ENCODE results near the gene TST. TPM values are rescaled to one million over a fixed set of nuclear protein-coding genes. Genes with fewer than 3 reads are reported as not detected.
"Not testable (repeated sequence)": the region's sequence is repeated elsewhere in the genome, so short reads cannot be mapped to it uniquely, and the experiment has no call there.

The TST gene
- total and polyA plus RNA-seq, 3 experiments from 2014 or later = 0.75 to 5.1 (median 3.7) TPM

DNA sequence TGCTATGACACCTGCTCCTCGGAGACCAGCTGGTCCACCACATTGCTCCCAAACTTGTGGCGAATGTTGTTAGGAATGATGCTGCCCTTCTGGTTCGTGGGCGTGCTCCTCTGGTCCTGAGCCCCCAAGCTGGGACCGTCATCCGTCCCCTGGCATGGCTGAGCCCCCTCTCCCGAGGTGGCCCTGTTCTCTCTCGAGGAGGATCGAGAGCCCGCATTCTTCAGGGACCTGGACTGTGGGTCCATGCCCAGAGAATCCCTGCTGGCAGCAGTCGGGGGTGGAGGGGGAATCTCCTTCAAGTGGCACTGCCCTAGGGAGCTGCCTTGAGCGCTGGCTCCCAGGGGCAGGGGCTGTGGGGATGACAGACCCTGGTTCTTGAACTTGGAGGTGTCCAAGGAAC, 17.4 kb downstream of the TST start:
- no peaks in the 10 kb centered on the region for H3K4me1 Mint-ChIP-seq
- no peak overlapping the region for H3K4me3 Mint-ChIP-seq
- peaks cover 0 to 1% (median 0%) of the 10 kb centered on the region in 3 donors for H3K36me3 Mint-ChIP-seq
- CTCF ChIA-PET = no interaction called here
- DNase-seq = no peak
- Histone ChIP-seq H3K9me3 (ENCODE audit: low read length) (no peaks in the 10 kb centered on the region), H3K4me1 (ENCODE audit: insufficient read depth, low read length) (no peaks in the 10 kb centered on the region), H3K27ac (ENCODE audit: low read depth, low read length) (no peak overlapping the region), H3K36me3 (ENCODE audit: insufficient read depth, low read length) (no peaks in the 10 kb centered on the region), H3K4me3 (ENCODE audit: low read length) (no peak overlapping the region), H3K27me3 (ENCODE audit: insufficient read depth, low read length, poor library complexity, severe bottlenecking) (no peaks in the 10 kb centered on the region)
- POLR2A ChIA-PET = no interaction called here
- H3K27ac Mint-ChIP-seq = no peak overlapping the region
- H3K9me3 Mint-ChIP-seq = no peaks in the 10 kb centered on the region
- peaks cover 22 to 31% of the 10 kb centered on the region in 2 donors for H3K27me3 Mint-ChIP-seq

DNA sequence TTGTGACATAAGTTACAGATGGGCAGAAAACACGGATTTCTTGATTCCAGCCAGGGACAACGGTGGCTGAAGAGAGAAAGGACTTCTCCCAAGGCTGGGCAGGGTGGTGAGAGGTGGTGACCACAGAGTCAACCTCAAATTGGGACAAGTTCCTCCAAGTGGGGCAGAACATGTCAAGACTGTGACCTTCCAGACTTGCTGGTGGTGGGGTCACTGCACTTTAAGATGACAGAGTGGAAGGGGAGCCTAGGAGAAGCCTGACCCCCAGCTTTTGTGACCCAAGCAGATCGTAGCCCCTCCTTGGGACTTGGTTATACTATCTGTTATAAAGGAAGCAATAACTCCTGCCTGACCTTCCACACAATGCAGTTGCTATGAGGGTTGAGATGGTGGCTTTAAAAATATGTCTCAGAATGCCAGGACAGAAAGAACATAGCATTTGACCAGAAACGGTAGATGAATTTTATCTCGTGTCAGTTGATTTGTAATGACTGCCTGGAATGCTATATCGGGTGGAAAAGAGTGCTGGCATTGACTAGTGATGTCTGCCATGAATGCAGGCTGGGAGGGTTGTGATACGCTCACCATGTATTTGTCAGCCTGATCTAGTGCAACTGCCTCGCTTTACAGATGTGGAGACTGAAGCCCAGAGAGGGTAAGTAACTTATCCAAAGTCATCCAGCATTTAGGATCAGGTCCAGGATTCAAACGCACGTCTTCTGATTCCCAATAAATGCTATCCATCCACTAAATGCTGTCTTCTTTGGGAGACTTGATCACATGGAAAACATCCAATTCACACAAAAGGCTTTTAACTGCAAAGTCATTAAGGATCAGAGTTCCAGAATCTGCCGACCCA, 18.3 kb downstream of the TST start:
- no peak for DNase-seq
- Histone ChIP-seq H3K9me3 (ENCODE audit: low read length) (no peaks in the 10 kb centered on the region), H3K36me3 (ENCODE audit: insufficient read depth, low read length) (no peaks in the 10 kb centered on the region), H3K4me3 (ENCODE audit: low read length) (no peak overlapping the region), H3K27ac (ENCODE audit: low read depth, low read length) (no peak overlapping the region), H3K27me3 (ENCODE audit: insufficient read depth, low read length, poor library complexity, severe bottlenecking) (peaks cover 3% of the 10 kb centered on the region), H3K4me1 (ENCODE audit: insufficient read depth, low read length) (no peaks in the 10 kb centered on the region)
- peaks cover 19 to 25% of the 10 kb centered on the region in 2 donors for H3K27me3 Mint-ChIP-seq
- no peak overlapping the region for H3K4me3 Mint-ChIP-seq
- ChIA-PET POLR2A (no interaction called here), CTCF (no interaction called here)
- no peaks in the 10 kb centered on the region for H3K9me3 Mint-ChIP-seq
- no peak overlapping the region for H3K27ac Mint-ChIP-seq
- no peaks in the 10 kb centered on the region for H3K4me1 Mint-ChIP-seq
- no peaks in the 10 kb centered on the region for H3K36me3 Mint-ChIP-seq

DNA sequence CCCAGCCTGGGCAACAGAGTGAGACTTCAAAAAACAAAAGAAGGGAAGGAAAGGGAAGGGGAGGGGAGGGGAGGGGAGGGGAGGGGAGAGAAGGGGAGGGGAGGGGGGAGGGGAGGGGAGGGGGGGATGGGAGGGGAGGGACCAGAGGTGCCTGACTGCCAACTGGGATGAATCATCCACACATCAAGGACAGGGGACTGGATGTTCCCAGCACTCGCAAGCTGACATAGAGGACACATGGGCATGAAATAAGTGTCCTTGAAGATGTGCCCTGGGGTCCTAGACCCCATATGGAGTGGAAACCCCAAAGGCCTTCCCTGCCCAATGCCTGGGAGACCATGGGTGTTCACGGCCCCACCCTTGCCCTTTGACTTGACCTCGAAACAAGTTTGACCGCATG, 19.8 kb downstream of the TST start:
- Mint-ChIP-seq H3K27ac (no peak overlapping the region), H3K9me3 (no peaks in the 10 kb centered on the region), H3K4me3 (no peak overlapping the region), H3K36me3 (no peaks in the 10 kb centered on the region), H3K27me3 (peaks cover 13 to 24% of the 10 kb centered on the region in 2 donors), H3K4me1 (no peaks in the 10 kb centered on the region)
- Histone ChIP-seq H3K4me3 (ENCODE audit: low read length) (no peak overlapping the region), H3K27me3 (ENCODE audit: insufficient read depth, low read length, poor library complexity, severe bottlenecking) (peaks cover 3% of the 10 kb centered on the region), H3K27ac (ENCODE audit: low read depth, low read length) (no peak overlapping the region), H3K4me1 (ENCODE audit: insufficient read depth, low read length) (no peaks in the 10 kb centered on the region), H3K36me3 (ENCODE audit: insufficient read depth, low read length) (no peaks in the 10 kb centered on the region), H3K9me3 (ENCODE audit: low read length) (no peaks in the 10 kb centered on the region)
- no peak for DNase-seq
- ChIA-PET POLR2A (no interaction called here), CTCF (interaction anchor here (1.5 kb wide), 1 partner anchor 22 kb away, joined by 4 read pairs; no protein-coding TSS in a partner anchor)

DNA sequence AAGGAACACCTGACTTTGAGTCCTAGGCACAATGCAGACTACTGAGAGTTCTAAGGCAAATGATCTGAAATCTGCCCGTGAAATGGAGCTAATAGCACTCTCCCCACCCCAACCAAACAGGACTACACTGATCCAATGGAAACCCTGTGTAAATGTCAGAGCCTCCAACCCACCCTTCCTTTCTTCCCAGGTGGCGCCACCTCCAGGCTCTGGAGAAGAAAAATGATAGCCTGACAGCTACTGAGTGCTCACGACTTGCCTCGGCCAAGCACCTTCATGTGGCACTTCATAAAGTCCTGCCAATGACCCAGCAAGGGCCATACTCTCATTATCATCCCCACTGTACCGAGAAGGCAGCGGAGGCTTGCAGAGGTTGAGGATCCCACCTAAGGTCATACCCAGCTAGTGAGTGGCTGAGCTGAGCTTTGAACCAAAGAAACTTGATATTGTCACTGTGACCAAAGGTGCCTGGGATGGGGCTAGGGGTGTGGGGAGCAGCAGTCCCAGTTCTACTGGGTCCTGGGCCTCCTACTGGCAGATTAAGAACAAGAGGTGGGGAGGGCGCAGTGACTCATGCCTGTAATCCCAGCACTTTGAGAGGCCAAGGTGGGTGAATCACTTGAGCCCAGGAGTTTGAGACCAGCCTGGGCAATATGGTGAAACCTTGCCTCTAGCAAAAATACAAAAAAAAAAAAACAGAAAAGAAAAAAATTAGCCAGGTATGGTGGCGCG, 20.5 kb downstream of the TST start:
- no peak overlapping the region for H3K27ac ChIP-seq (ENCODE audit: low read depth, low read length)
- no peaks in the 10 kb centered on the region for H3K36me3 ChIP-seq (ENCODE audit: insufficient read depth, low read length)
- H3K27me3 ChIP-seq (ENCODE audit: insufficient read depth, low read length, poor library complexity, severe bottlenecking) = peaks cover 3% of the 10 kb centered on the region
- POLR2A ChIA-PET = no interaction called here
- H3K27ac Mint-ChIP-seq = no peak overlapping the region
- H3K4me3 ChIP-seq (ENCODE audit: low read length) = no peak overlapping the region
- DNase-seq = no peak
- peaks cover 13 to 24% of the 10 kb centered on the region in 2 donors for H3K27me3 Mint-ChIP-seq
- H3K4me3 Mint-ChIP-seq = no peak overlapping the region
- no peaks in the 10 kb centered on the region for H3K9me3 ChIP-seq (ENCODE audit: low read length)
- H3K4me1 ChIP-seq (ENCODE audit: insufficient read depth, low read length) = no peaks in the 10 kb centered on the region
- no peaks in the 10 kb centered on the region for H3K4me1 Mint-ChIP-seq
- CTCF ChIA-PET = interaction anchor here (1.5 kb wide), 1 partner anchor 21 kb away, joined by 4 read pairs; no protein-coding TSS in a partner anchor
- no peaks in the 10 kb centered on the region for H3K9me3 Mint-ChIP-seq
- no peaks in the 10 kb centered on the region for H3K36me3 Mint-ChIP-seq

DNA sequence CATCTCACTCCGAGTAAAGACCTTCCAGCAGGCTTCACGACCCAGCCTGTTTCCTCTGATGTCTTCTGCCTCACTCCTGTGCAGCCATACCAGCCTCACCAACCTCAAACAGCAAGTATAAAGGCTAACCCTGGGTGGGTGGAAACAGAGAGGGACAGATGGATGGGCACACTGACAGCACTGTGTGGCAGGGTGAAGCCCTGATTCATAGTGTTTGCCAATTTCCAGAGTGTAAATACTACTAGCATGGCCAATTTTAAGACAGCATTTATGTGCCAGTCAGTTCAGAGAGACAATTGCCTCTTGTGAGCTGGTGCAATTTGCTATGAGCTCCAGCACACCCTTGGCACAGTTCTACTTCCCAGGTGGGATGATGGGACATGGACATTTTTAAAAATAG, 21.5 kb downstream of the TST start:
- Mint-ChIP-seq H3K27ac (no peak overlapping the region), H3K9me3 (no peaks in the 10 kb centered on the region), H3K4me3 (no peak overlapping the region), H3K36me3 (no peaks in the 10 kb centered on the region), H3K27me3 (peaks cover 6 to 16% of the 10 kb centered on the region in 2 donors), H3K4me1 (no peaks in the 10 kb centered on the region)
- no peak for DNase-seq
- CTCF ChIA-PET = interaction anchor here (1.5 kb wide), 1 partner anchor 20 kb away, joined by 4 read pairs; no protein-coding TSS in a partner anchor
- H3K27ac ChIP-seq (ENCODE audit: low read depth, low read length) = no peak overlapping the region
- H3K36me3 ChIP-seq (ENCODE audit: insufficient read depth, low read length) = no peaks in the 10 kb centered on the region
- H3K27me3 ChIP-seq (ENCODE audit: insufficient read depth, low read length, poor library complexity, severe bottlenecking) = peaks cover 3% of the 10 kb centered on the region
- no peaks in the 10 kb centered on the region for H3K9me3 ChIP-seq (ENCODE audit: low read length)
- POLR2A ChIA-PET = no interaction called here
- no peak overlapping the region for H3K4me3 ChIP-seq (ENCODE audit: low read length)
- no peaks in the 10 kb centered on the region for H3K4me1 ChIP-seq (ENCODE audit: insufficient read depth, low read length)

DNA sequence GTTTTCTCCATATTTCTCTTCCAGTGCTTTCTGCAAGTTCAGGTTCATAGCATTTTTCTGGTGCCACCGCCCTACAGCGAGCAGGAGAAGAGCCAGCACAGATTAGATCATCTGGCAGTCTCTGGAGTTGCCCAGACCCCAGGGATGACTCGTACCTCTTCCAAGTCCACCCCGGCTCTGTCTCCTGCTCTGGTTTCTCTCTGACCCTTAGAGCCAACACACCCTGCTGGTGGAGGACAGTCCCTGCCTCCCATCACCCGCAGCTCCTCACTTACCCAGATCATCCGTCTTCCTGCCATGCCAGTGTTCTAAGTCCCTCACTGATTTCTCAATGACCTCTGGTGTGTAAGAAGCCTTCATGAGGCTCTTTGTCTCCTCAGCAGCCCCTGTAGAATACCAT, 28.0 kb downstream of the TST start:
- ChIA-PET CTCF (no interaction called here), POLR2A (no interaction called here)
- H3K4me1 ChIP-seq (ENCODE audit: insufficient read depth, low read length) = no peaks in the 10 kb centered on the region
- no peak overlapping the region for H3K27ac ChIP-seq (ENCODE audit: low read depth, low read length)
- Mint-ChIP-seq H3K4me1 (no peaks in the 10 kb centered on the region), H3K9me3 (peaks cover 3 to 9% (median 7%) of the 10 kb centered on the region in 5 donors), H3K36me3 (peaks cover 0 to 2% (median 0%) of the 10 kb centered on the region in 3 donors), H3K27ac (no peak overlapping the region), H3K4me3 (no peak overlapping the region), H3K27me3 (peaks cover 29 to 68% of the 10 kb centered on the region in 2 donors)
- H3K36me3 ChIP-seq (ENCODE audit: insufficient read depth, low read length) = no peaks in the 10 kb centered on the region
- H3K4me3 ChIP-seq (ENCODE audit: low read length) = no peak overlapping the region
- no peak for DNase-seq
- peaks cover 2% of the 10 kb centered on the region for H3K9me3 ChIP-seq (ENCODE audit: low read length)
- peaks cover 9% of the 10 kb centered on the region for H3K27me3 ChIP-seq (ENCODE audit: insufficient read depth, low read length, poor library complexity, severe bottlenecking)

DNA sequence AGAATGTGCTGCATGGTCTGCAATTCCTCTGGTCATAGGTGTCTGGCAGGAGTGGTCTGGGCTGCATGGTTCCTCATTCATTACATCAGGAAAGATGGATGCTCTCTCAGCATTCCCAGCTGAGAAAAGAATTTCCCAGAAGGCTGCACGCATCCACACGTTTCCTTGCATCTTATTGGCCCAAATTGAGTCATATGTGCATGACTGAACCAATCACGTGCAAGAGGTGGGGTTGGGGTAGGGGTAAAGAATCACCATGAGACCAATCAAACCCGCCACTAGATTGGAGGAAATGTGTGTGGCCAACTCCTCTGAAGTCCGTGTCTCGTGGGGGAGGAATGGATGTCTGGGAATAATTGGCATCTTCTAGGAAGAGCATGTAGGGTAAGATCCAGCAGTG, 28.8 kb downstream of the TST start:
- no peak for DNase-seq
- no peak overlapping the region for H3K4me3 ChIP-seq (ENCODE audit: low read length)
- no peaks in the 10 kb centered on the region for H3K4me1 ChIP-seq (ENCODE audit: insufficient read depth, low read length)
- Mint-ChIP-seq H3K27ac (no peak overlapping the region), H3K36me3 (peaks cover 0 to 9% (median 0%) of the 10 kb centered on the region in 3 donors), H3K9me3 (peaks cover 9 to 16% (median 14%) of the 10 kb centered on the region in 5 donors), H3K27me3 (peaks cover 31 to 74% of the 10 kb centered on the region in 2 donors), H3K4me3 (no peak overlapping the region), H3K4me1 (no peaks in the 10 kb centered on the region)
- H3K9me3 ChIP-seq (ENCODE audit: low read length) = peaks cover 9% of the 10 kb centered on the region
- no peaks in the 10 kb centered on the region for H3K36me3 ChIP-seq (ENCODE audit: insufficient read depth, low read length)
- ChIA-PET POLR2A (no interaction called here), CTCF (no interaction called here)
- H3K27me3 ChIP-seq (ENCODE audit: insufficient read depth, low read length, poor library complexity, severe bottlenecking) = peaks cover 9% of the 10 kb centered on the region
- no peak overlapping the region for H3K27ac ChIP-seq (ENCODE audit: low read depth, low read length)

DNA sequence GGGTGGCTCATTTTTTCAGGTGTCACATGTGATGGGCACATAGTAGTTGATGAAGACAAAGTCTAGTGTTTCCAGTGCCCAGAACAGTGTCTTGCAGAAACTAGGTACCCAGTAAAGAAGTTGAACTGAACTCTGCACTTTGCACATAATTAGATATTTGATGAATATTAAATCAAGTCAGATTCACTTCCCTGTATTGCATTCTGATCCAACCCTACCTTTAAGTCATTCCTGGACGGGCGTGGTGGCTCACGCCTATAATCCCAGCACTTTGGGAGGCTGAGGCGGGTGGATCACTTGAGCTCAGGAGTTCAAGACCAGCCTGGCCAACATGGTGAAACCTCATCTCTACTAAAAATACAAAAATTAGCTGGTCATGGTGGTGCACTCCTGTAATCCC, 30.2 kb downstream of the TST start:
- peaks cover 0 to 10% (median 0%) of the 10 kb centered on the region in 3 donors for H3K36me3 Mint-ChIP-seq
- H3K27ac Mint-ChIP-seq; H3K4me3 Mint-ChIP-seq; H3K36me3 ChIP-seq (ENCODE audit: insufficient read depth, low read length); H3K4me1 Mint-ChIP-seq; H3K27me3 ChIP-seq (ENCODE audit: insufficient read depth, low read length, poor library complexity, severe bottlenecking); H3K9me3 ChIP-seq (ENCODE audit: low read length); H3K4me3 ChIP-seq (ENCODE audit: low read length); H3K27ac ChIP-seq (ENCODE audit: low read depth, low read length); H3K4me1 ChIP-seq (ENCODE audit: insufficient read depth, low read length); DNase-seq: not testable (repeated sequence)
- ChIA-PET POLR2A (interaction anchor here (0.7 kb wide), 1 partner anchor 12 kb away, joined by 7 read pairs; no protein-coding TSS in a partner anchor), CTCF (interaction anchor here (1.2 kb wide), 1 partner anchor 11 kb away, joined by 3 read pairs; no protein-coding TSS in a partner anchor)
- H3K27me3 Mint-ChIP-seq = peaks cover 30 to 74% of the 10 kb centered on the region in 2 donors
- H3K9me3 Mint-ChIP-seq = peaks cover 12 to 21% (median 18%) of the 10 kb centered on the region in 5 donors

Data from CD8-positive, alpha-beta memory T cell (primary cell).